ENCODE results near the gene CD58.

Gene CD58

DNA sequence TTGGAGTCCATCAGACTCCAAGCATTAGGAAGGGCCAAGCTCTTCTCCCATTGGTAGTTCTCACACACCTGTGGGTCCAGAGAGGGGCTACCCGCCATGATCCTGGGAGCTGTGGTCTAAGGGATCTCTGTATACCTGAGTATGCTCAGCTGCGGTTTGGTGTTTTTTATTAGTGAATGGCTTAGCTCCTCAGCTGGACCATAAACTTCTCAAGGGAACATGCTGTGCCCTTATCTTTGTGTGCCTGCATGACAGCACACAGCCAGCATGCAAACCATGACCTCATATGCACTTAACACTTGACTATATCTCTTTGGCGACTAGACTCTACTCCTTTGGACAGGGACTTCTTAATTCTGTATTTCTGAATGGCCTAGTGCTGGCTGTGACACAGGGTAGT lies 94.5 kb downstream of the CD58 start (continued):
- peak; percentile 52; the same call in 1 of the 2 replicates for TF ChIP-seq ZNF561 (tag by site-specific recombination; IDR thresholded peaks at IDR 0.05; ENCODE audit: borderline replicate concordance)
- peak; percentile 79 for TF ChIP-seq ZNF24 (tag by site-specific recombination; IDR thresholded peaks at IDR 0.05)
- TF ChIP-seq ZBTB21 (tag by site-specific recombination; IDR thresholded peaks at IDR 0.05), result peak; percentile 92
- TF ChIP-seq, protein P1, sequence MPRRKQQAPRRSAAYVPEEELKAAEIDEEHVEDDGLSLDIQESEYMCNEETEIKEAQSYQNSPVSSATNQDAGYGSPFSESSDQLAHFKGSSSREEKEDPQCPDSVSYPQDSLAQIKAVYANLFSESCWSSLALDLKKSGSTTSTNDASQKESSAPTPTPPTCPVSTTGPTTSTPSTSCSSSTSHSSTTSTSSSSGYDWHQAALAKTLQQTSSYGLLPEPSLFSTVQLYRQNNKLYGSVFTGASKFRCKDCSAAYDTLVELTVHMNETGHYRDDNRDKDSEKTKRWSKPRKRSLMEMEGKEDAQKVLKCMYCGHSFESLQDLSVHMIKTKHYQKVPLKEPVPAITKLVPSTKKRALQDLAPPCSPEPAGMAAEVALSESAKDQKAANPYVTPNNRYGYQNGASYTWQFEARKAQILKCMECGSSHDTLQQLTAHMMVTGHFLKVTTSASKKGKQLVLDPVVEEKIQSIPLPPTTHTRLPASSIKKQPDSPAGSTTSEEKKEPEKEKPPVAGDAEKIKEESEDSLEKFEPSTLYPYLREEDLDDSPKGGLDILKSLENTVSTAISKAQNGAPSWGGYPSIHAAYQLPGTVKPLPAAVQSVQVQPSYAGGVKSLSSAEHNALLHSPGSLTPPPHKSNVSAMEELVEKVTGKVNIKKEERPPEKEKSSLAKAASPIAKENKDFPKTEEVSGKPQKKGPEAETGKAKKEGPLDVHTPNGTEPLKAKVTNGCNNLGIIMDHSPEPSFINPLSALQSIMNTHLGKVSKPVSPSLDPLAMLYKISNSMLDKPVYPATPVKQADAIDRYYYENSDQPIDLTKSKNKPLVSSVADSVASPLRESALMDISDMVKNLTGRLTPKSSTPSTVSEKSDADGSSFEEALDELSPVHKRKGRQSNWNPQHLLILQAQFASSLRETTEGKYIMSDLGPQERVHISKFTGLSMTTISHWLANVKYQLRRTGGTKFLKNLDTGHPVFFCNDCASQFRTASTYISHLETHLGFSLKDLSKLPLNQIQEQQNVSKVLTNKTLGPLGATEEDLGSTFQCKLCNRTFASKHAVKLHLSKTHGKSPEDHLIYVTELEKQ (tag by site-specific recombination; IDR thresholded peaks at IDR 0.05; ENCODE audit: borderline replicate concordance), result peak; percentile 61; the same call in 1 of the 2 replicates
- TF ChIP-seq, protein P2, sequence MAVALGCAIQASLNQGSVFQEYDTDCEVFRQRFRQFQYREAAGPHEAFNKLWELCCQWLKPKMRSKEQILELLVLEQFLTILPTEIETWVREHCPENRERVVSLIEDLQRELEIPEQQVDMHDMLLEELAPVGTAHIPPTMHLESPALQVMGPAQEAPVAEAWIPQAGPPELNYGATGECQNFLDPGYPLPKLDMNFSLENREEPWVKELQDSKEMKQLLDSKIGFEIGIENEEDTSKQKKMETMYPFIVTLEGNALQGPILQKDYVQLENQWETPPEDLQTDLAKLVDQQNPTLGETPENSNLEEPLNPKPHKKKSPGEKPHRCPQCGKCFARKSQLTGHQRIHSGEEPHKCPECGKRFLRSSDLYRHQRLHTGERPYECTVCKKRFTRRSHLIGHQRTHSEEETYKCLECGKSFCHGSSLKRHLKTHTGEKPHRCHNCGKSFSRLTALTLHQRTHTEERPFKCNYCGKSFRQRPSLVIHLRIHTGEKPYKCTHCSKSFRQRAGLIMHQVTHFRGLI (tag by site-specific recombination; IDR thresholded peaks at IDR 0.05), result peak; percentile 42; the same call in 1 of the 2 replicates
- TF ChIP-seq ZNF626 (tag by site-specific recombination; IDR thresholded peaks at IDR 0.05), result no peak
- 0 out of 2 replicates have a peak, but pooled peaks have one; percentile 72 for TF ChIP-seq ZNF423 (tag by site-specific recombination; IDR thresholded peaks at IDR 0.05)
- TF ChIP-seq ZNF530 (tag by site-specific recombination; IDR thresholded peaks at IDR 0.05; ENCODE audit: low read depth), result no peak
- peak; percentile 61; the same call in 1 of the 2 replicates for TF ChIP-seq ZNF610 (tag by site-specific recombination; IDR thresholded peaks at IDR 0.05; ENCODE audit: borderline replicate concordance)
- 0 out of 2 replicates have a peak, but pooled peaks have one; percentile 38 for TF ChIP-seq BCL11B (tag by site-specific recombination; IDR thresholded peaks at IDR 0.05; ENCODE audit: low read depth)
- no peak for TF ChIP-seq SALL2 (tag by site-specific recombination; IDR thresholded peaks at IDR 0.05; ENCODE audit: borderline replicate concordance)
- no peak for TF ChIP-seq ZNF175 (tag by site-specific recombination; IDR thresholded peaks at IDR 0.05)
- TF ChIP-seq ZSCAN30 (tag by site-specific recombination; IDR thresholded peaks at IDR 0.05), result peak; percentile 89
- TF ChIP-seq, protein P3, sequence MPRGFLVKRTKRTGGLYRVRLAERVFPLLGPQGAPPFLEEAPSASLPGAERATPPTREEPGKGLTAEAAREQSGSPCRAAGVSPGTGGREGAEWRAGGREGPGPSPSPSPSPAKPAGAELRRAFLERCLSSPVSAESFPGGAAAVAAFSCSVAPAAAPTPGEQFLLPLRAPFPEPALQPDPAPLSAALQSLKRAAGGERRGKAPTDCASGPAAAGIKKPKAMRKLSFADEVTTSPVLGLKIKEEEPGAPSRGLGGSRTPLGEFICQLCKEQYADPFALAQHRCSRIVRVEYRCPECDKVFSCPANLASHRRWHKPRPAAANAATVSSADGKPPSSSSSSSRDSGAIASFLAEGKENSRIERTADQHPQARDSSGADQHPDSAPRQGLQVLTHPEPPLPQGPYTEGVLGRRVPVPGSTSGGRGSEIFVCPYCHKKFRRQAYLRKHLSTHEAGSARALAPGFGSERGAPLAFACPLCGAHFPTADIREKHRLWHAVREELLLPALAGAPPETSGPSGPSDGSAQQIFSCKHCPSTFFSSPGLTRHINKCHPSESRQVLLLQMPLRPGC (tag by site-specific recombination; IDR thresholded peaks at IDR 0.05), result no peak
- TF ChIP-seq, protein P4, sequence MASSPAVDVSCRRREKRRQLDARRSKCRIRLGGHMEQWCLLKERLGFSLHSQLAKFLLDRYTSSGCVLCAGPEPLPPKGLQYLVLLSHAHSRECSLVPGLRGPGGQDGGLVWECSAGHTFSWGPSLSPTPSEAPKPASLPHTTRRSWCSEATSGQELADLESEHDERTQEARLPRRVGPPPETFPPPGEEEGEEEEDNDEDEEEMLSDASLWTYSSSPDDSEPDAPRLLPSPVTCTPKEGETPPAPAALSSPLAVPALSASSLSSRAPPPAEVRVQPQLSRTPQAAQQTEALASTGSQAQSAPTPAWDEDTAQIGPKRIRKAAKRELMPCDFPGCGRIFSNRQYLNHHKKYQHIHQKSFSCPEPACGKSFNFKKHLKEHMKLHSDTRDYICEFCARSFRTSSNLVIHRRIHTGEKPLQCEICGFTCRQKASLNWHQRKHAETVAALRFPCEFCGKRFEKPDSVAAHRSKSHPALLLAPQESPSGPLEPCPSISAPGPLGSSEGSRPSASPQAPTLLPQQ (tag by site-specific recombination; IDR thresholded peaks at IDR 0.05), result peak; percentile 75; the same call in 1 of the 2 replicates
- no peak for TF ChIP-seq ZFP41 (tag by site-specific recombination; IDR thresholded peaks at IDR 0.05; ENCODE audit: borderline replicate concordance)
- no peak for TF ChIP-seq ZNF623 (tag by site-specific recombination; IDR thresholded peaks at IDR 0.05)
- 0 out of 2 replicates have a peak, but pooled peaks have one; percentile 34 for TF ChIP-seq ZNF324 (tag by site-specific recombination; IDR thresholded peaks at IDR 0.05)
- TF ChIP-seq ZBTB1 (tag by site-specific recombination; IDR thresholded peaks at IDR 0.05), result no peak
- peak; percentile 93 for TF ChIP-seq TRIM28 (IDR thresholded peaks at IDR 0.05; ENCODE audit: borderline replicate concordance, low read length)
- TF ChIP-seq, protein P5, sequence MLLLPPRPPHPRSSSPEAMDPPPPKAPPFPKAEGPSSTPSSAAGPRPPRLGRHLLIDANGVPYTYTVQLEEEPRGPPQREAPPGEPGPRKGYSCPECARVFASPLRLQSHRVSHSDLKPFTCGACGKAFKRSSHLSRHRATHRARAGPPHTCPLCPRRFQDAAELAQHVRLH (tag by site-specific recombination; IDR thresholded peaks at IDR 0.05), result peak; percentile 64; the same call in 1 of the 2 replicates
- TF ChIP-seq ZEB2 (tag by site-specific recombination; IDR thresholded peaks at IDR 0.05), result peak; percentile 86
- TF ChIP-seq FEZF1 (tag by site-specific recombination; IDR thresholded peaks at IDR 0.05), result peak; percentile 93
- 0 out of 2 replicates have a peak, but pooled peaks have one; percentile 50 for TF ChIP-seq GFI1B (tag by site-specific recombination; IDR thresholded peaks at IDR 0.05)
- TF ChIP-seq, protein P6, sequence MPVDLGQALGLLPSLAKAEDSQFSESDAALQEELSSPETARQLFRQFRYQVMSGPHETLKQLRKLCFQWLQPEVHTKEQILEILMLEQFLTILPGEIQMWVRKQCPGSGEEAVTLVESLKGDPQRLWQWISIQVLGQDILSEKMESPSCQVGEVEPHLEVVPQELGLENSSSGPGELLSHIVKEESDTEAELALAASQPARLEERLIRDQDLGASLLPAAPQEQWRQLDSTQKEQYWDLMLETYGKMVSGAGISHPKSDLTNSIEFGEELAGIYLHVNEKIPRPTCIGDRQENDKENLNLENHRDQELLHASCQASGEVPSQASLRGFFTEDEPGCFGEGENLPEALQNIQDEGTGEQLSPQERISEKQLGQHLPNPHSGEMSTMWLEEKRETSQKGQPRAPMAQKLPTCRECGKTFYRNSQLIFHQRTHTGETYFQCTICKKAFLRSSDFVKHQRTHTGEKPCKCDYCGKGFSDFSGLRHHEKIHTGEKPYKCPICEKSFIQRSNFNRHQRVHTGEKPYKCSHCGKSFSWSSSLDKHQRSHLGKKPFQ (tag by site-specific recombination; IDR thresholded peaks at IDR 0.05), result peak; percentile 57; the same call in 1 of the 2 replicates
- 0 out of 2 replicates have a peak, but pooled peaks have one; percentile 18 for TF ChIP-seq OVOL3 (tag by site-specific recombination; IDR thresholded peaks at IDR 0.05)
- TF ChIP-seq IKZF3 (tag by site-specific recombination; IDR thresholded peaks at IDR 0.05), result peak; percentile 72; the same call in 1 of the 2 replicates

Measured in HEK293 (cell line).